K562 (cell line): ENCODE results near the gene YIF1A. TPM values are rescaled to one million over a fixed set of nuclear protein-coding genes. Genes with fewer than 3 reads are reported as not detected.

Experiments
- ATAC-seq: fragments of 200-7000 bp; cut with Tn5 transposase; 3 replicates; pipeline ENCODE4 v1.9.1; 2020; ENCODE audit warnings: moderate library complexity
- BruUV-seq: library from RNA; stranded (reverse); fragments of 400-500 nt; replicated peaks from 2 replicates; lab custom pipeline; 2021; lab: Mats Ljungman, UMichigan
- CTCF ChIA-PET: fragments of 300-600 bp; formaldehyde crosslinking; extraction: SDS; loops from one replicate; lab custom pipeline; 2021; ENCODE audit warnings: low intra/inter-chr PET ratio; lab: Yijun Ruan, JAX
- POLR2A ChIA-PET: fragments of 300-600, 350-650 bp; sonication (Branson Sonifier 250); formaldehyde crosslinking; extraction: SDS; loops from one replicate; lab custom pipeline; 2021; ENCODE audit warnings: antibody characterized with exemption, inconsistent platforms; lab: Yijun Ruan, JAX
- DNase-seq, 4 experiments: peaks; one replicate each; pipeline versions ENCODE4 v3.0.0 to v3.0.0-alpha.2; 2011 to 2018; ENCODE audit warnings: low spot score in 3 of 4, mixed read lengths in 3 of 4; ENCODE audit errors: extremely low read depth in 1 of 4
- FAIRE-seq: peaks from 2 replicates; lab custom pipeline; 2011; peaks lifted over from hg19 to GRCh38; lab: Jason Lieb, UNC
- H2AFZ ChIP-seq: 2 replicates; pipeline ENCODE4 v1.6.0; 2011; ENCODE audit warnings: low read depth, low read length, control low read depth, inconsistent platforms
- H3K27ac ChIP-seq: fragments of 200-600 bp; 3 replicates; pipeline ENCODE4 v1.8.0; 2011; ENCODE audit warnings: low read depth, mild to moderate bottlenecking, control low read depth, inconsistent platforms, low read length, moderate library complexity, mixed read lengths; ENCODE audit errors: extremely low read depth
- H3K27me3 ChIP-seq, 2 experiments: fragments of 300-600 bp in 1 of 2; 2 replicates in 1 of 2; 3 replicates in 1 of 2; pipeline versions ENCODE4 v1.6.0 to v1.8.0; 2011; ENCODE audit warnings: inconsistent platforms in 2 of 2, low read length in 2 of 2, mild to moderate bottlenecking in 1 of 2, mixed read lengths in 1 of 2, moderate library complexity in 1 of 2; ENCODE audit not compliant: control insufficient read depth in 2 of 2, insufficient read depth in 2 of 2
- H3K36me3 ChIP-seq: fragments of 300-600 bp; 3 replicates; pipeline ENCODE4 v1.8.0; 2011; ENCODE audit warnings: mild to moderate bottlenecking, low read length, inconsistent platforms; ENCODE audit not compliant: control insufficient read depth, insufficient read depth
- H3K4me1 ChIP-seq, 2 experiments: fragments of 200-600 bp in 1 of 2; replicated peaks in 1 of 2; 2 replicates in 1 of 2; 3 replicates in 1 of 2; pipeline versions ENCODE4 v1.5.1 to v1.8.0; 2011; ENCODE audit warnings: inconsistent platforms in 2 of 2, low read length in 2 of 2, mild to moderate bottlenecking in 1 of 2, mixed read lengths in 1 of 2, moderate library complexity in 1 of 2; ENCODE audit not compliant: control insufficient read depth in 2 of 2, insufficient read depth in 2 of 2
- H3K4me2 ChIP-seq: 2 replicates; pipeline ENCODE4 v1.6.1; 2011; ENCODE audit warnings: low read length, control low read depth, inconsistent platforms, mixed read lengths; ENCODE audit not compliant: insufficient read depth
- H3K4me3 ChIP-seq: fragments of 200-600 bp; sonication (generic), shearing (Covaris generic); 2 replicates; pipeline ENCODE4 v1.5.1; 2016; ENCODE audit warnings: control low read depth, inconsistent platforms
- H3K79me2 ChIP-seq: fragments of 200-600 bp; 3 replicates; pipeline ENCODE4 v1.8.0; 2011; ENCODE audit warnings: low read length, inconsistent platforms; ENCODE audit not compliant: control insufficient read depth, insufficient read depth
- H3K9ac ChIP-seq, 2 experiments: 2 replicates each; pipeline versions ENCODE4 v1.6.0 to v1.6.1; 2011; ENCODE audit warnings: low read depth in 2 of 2, low read length in 2 of 2, control low read depth in 1 of 2, inconsistent platforms in 1 of 2, mild to moderate bottlenecking in 1 of 2, mixed read lengths in 1 of 2; ENCODE audit not compliant: insufficient read depth in 1 of 2
- H3K9me1 ChIP-seq: one replicate; pipeline ENCODE4 v1.6.0; 2011; ENCODE audit warnings: inconsistent platforms, mild to moderate bottlenecking, low read length, moderate library complexity; ENCODE audit not compliant: control insufficient read depth, insufficient read depth
- H3K9me3 ChIP-seq: replicated peaks from 2 replicates; pipeline ENCODE4 v1.5.1; 2011; ENCODE audit warnings: low read depth, low read length, inconsistent platforms; ENCODE audit not compliant: control insufficient read depth, insufficient read depth
- H4K20me1 ChIP-seq: replicated peaks from 2 replicates; pipeline ENCODE4 v1.6.1; 2011; ENCODE audit warnings: low read length, inconsistent platforms, mixed read lengths; ENCODE audit not compliant: control insufficient read depth, insufficient read depth
- CEBPZ ChIP-seq: fragments of 150-350 bp; IDR thresholded peaks from 2 replicates; pipeline ENCODE4 v1.6.1; 2014; ENCODE audit warnings: low read depth, mild to moderate bottlenecking, low read length, borderline replicate concordance
- HDAC8 ChIP-seq: fragments of 450-650 bp; IDR thresholded peaks from 2 replicates; pipeline ENCODE4 v1.6.1; 2016; ENCODE audit warnings: mild to moderate bottlenecking, missing genetic modification characterization, moderate library complexity, missing compliant biosample characterization
- IRF2 ChIP-seq: sonication (generic); formaldehyde crosslinking; IDR thresholded peaks from 2 replicates; pipeline ENCODE4 v1.8.1; 2022; ENCODE audit warnings: mild to moderate bottlenecking, missing genetic modification reagents
- NCOA4 ChIP-seq: fragments of 450-650 bp; IDR thresholded peaks from 2 replicates; pipeline ENCODE4 v1.6.1; 2018; ENCODE audit warnings: mild to moderate bottlenecking; ENCODE audit not compliant: partially characterized antibody
- SETDB1 ChIP-seq: IDR thresholded peaks from one replicate; pipeline ENCODE4 v1.6.1; 2012; ENCODE audit warnings: low read length, control low read depth, inconsistent platforms
- ZNF274 ChIP-seq: IDR thresholded peaks from 2 replicates; pipeline ENCODE4 v1.6.1; 2011; ENCODE audit warnings: low read depth, mild to moderate bottlenecking, low read length, moderate library complexity, borderline replicate concordance
- WGBS: fragments of 100-300 bp; shearing (Covaris generic); methylation state at CpG from one replicate; pipeline ENCODE4 v1.1.6; 2016; ENCODE audit warnings: low coverage, mixed read lengths; ENCODE audit not compliant: insufficient coverage; ENCODE audit errors: missing lambda C conversion rate; 5-methylcytosine and 5-hydroxymethylcytosine counted together
- in situ Hi-C: fragments of 300-500 bp; cut with MboI; formaldehyde crosslinking; loops from 4 replicates; pipeline ENCODE4 v1.15.0; 2018; ENCODE audit warnings: inconsistent platforms, mixed read lengths
- intact Hi-C: fragments of 100-400 bp; cut with micrococcal nuclease; formaldehyde crosslinking; loops from 2 replicates; pipeline ENCODE4 v1.14.2; 2022
- polyA plus RNA-seq, 8 experiments: library from polyadenylated mRNA; depleted of rRNA in 4 of 8; stranded (reverse) in 5 of 8; unstranded in 3 of 8; fragments of >200 nt; fragmentation: Nextera tagmentation in 2 of 8; fragmentation: Illumina TruSeq in 1 of 8; extraction: Ambion mirVana in 2 of 8; extraction: Trizol in 1 of 8; gene quantifications; 2 replicates each; pipeline versions ENCODE4 v1.2.1 to v1.2.3, GENCODE V29; 2011 to 2014; ENCODE audit warnings: inconsistent platforms in 1 of 8, missing spikeins in 1 of 8
- total RNA-seq, 7 experiments: library from RNA; depleted of rRNA in 6 of 7; stranded (reverse); fragments of >200 nt in 6 of 7; fragmentation: Illumina TruSeq in 2 of 7; extraction: Trizol in 2 of 7; gene quantifications; 2 replicates each; pipeline versions ENCODE4 v1.2.1 to v1.2.3, GENCODE V29; 2011 to 2021; ENCODE audit warnings: low replicate concordance in 1 of 7

YIF1A gene
- total and polyA plus RNA-seq, 9 of the 15 experiments (the other 6 are each of a cell fraction or from before 2014, with no cell fraction given) = 8.6 to 121 (median 77.2) TPM

- BruUV-seq = no TSS peak
- no peaks in the 10 kb centered on the region for H3K27me3 ChIP-seq
- H3K9ac ChIP-seq = no peak overlapping the region
- H3K9me3 ChIP-seq = no peaks in the 10 kb centered on the region
- FAIRE-seq (no peak), ATAC-seq (no peak), DNase-seq (no peak)
- no peak overlapping the region for H2AFZ ChIP-seq
- no peaks in the 10 kb centered on the region for H3K36me3 ChIP-seq
- ChIA-PET CTCF (no interaction called here), POLR2A (interaction anchor here (0.6 to 0.9 kb wide), 2 partner anchors 26 to 75 kb away, joined by 3 to 4 read pairs; no protein-coding TSS in a partner anchor)
- no peak overlapping the region for H3K27ac ChIP-seq
- no peak for TF ChIP-seq CEBPZ
- no peak for TF ChIP-seq SETDB1
- no peak for TF ChIP-seq HDAC8 (tag)
- TF ChIP-seq ZNF274 = no peak
- TF ChIP-seq IRF2 = no peak
- TF ChIP-seq NCOA4 = no peak
- H3K79me2 ChIP-seq = no peaks in the 10 kb centered on the region
- no peaks in the 10 kb centered on the region for H4K20me1 ChIP-seq
- H3K9me1 ChIP-seq = no peaks in the 10 kb centered on the region
- peaks cover 6 to 56% of the 10 kb centered on the region in 2 experiments for H3K4me1 ChIP-seq
- in situ Hi-C loops (no loop called here), intact Hi-C loops (no loop called here)
- H3K4me2 ChIP-seq = no peak overlapping the region
- no peak overlapping the region for H3K4me3 ChIP-seq
- WGBS = 61% methylated on average over 11 of the region's 14 CpGs
Observed at GRCh38 chr11:66317322-66317722, 28.4 kb upstream of the YIF1A start.
